SK-N-SH (cell line): ENCODE measurements around the gene PRCC. TPM values are rescaled to one million over a fixed set of nuclear protein-coding genes. Genes with fewer than 3 reads are reported as not detected.

Source experiments
- CTCF ChIA-PET: fragments of 300-600, 350-600 bp; formaldehyde crosslinking; extraction: SDS; loops from one replicate; lab custom pipeline; 2021; lab: Yijun Ruan, JAX
- POLR2A ChIA-PET: fragments of 350-600 bp; sonication (Branson Sonifier 250); formaldehyde crosslinking; extraction: SDS; loops from one replicate; lab custom pipeline; 2020; ENCODE audit warnings: antibody characterized with exemption, inconsistent platforms; lab: Yijun Ruan, JAX
- DNase-seq: peaks from one replicate; pipeline ENCODE4 v3.0.0; 2012
- H2AFZ ChIP-seq: fragments of 200-600 bp; sonication (generic); 2 replicates; pipeline ENCODE4 v1.8.1; 2016; ENCODE audit warnings: antibody characterized with exemption, mild to moderate bottlenecking, low read depth
- H3F3A ChIP-seq: fragments of 200-600 bp; sonication (generic); replicated peaks from 2 replicates; pipeline ENCODE3; 2016; ENCODE audit warnings: antibody characterized with exemption, mild to moderate bottlenecking; ENCODE audit not compliant: insufficient read depth
- H3K27ac ChIP-seq, 2 experiments: fragments of 200-500 bp in 1 of 2; fragments of 200-600 bp in 1 of 2; sonication (Bioruptor generic) in 1 of 2; sonication (generic), shearing (Covaris generic) in 1 of 2; 2 replicates each; pipeline versions ENCODE4 v1.5.1 to v1.6.1; 2014 to 2016; ENCODE audit warnings: low read depth in 2 of 2, inconsistent platforms in 1 of 2, low read length in 1 of 2, mild to moderate bottlenecking in 1 of 2, mixed read lengths in 1 of 2
- H3K27me3 ChIP-seq: fragments of 200-600 bp; sonication (generic), shearing (Covaris generic); 2 replicates; pipeline ENCODE4 v1.6.1; 2016; ENCODE audit warnings: mixed run types; ENCODE audit not compliant: insufficient read depth
- H3K36me3 ChIP-seq, 2 experiments: fragments of 200-500 bp in 1 of 2; fragments of 200-600 bp in 1 of 2; sonication (Bioruptor generic) in 1 of 2; sonication (generic) in 1 of 2; replicated peaks in 1 of 2; 2 replicates each; pipeline versions ENCODE3 to v1.5.1; 2014 to 2016; ENCODE audit warnings: low read length in 1 of 2, mild to moderate bottlenecking in 1 of 2; ENCODE audit not compliant: insufficient read depth in 2 of 2, control insufficient read depth in 1 of 2
- H3K4me1 ChIP-seq, 2 experiments: fragments of 200-500 bp in 1 of 2; fragments of 200-600 bp in 1 of 2; sonication (Bioruptor generic) in 1 of 2; sonication (generic), shearing (Covaris generic) in 1 of 2; 2 replicates each; pipeline versions ENCODE4 v1.5.1 to v1.6.1; 2014 to 2016; ENCODE audit warnings: low read depth in 1 of 2, low read length in 1 of 2, mixed run types in 1 of 2; ENCODE audit not compliant: insufficient read depth in 2 of 2, control insufficient read depth in 1 of 2
- H3K4me2 ChIP-seq: fragments of 200-600 bp; sonication (generic), shearing (Covaris generic); 2 replicates; pipeline ENCODE4 v1.6.1; 2017; ENCODE audit warnings: mixed run types
- H3K4me3 ChIP-seq, 2 experiments: fragments of 200-500 bp in 1 of 2; fragments of 200-600 bp in 1 of 2; sonication (Bioruptor generic) in 1 of 2; sonication (generic), shearing (Covaris generic) in 1 of 2; 2 replicates each; pipeline versions ENCODE4 v1.5.1 to v1.8.1; 2014 to 2016; ENCODE audit warnings: low read depth in 2 of 2, inconsistent platforms in 1 of 2, low read length in 1 of 2, mild to moderate bottlenecking in 1 of 2, mixed read lengths in 1 of 2, moderate library complexity in 1 of 2
- H3K79me2 ChIP-seq: fragments of 200-600 bp; sonication (generic); 2 replicates; pipeline ENCODE4 v1.8.1; 2017; ENCODE audit warnings: mild to moderate bottlenecking; ENCODE audit not compliant: insufficient read depth
- H3K9ac ChIP-seq: fragments of 200-600 bp; sonication (generic); 2 replicates; pipeline ENCODE4 v1.6.1; 2017; ENCODE audit warnings: mixed run types
- H3K9me2 ChIP-seq: fragments of 200-600 bp; sonication (generic); 2 replicates; pipeline ENCODE4 v1.6.1; 2017; ENCODE audit warnings: mixed run types
- H3K9me3 ChIP-seq: fragments of 200-600 bp; sonication (generic); 2 replicates; pipeline ENCODE4 v1.6.1; 2017; ENCODE audit warnings: mixed run types, mild to moderate bottlenecking, moderate library complexity
- H4K20me1 ChIP-seq: fragments of 200-600 bp; sonication (generic); 2 replicates; pipeline ENCODE4 v1.6.1; 2017; ENCODE audit warnings: mild to moderate bottlenecking, mixed run types; ENCODE audit not compliant: insufficient read depth
- FOXM1 ChIP-seq: IDR thresholded peaks from 2 replicates; pipeline ENCODE4 v1.4.0; 2012; ENCODE audit warnings: low read depth, mild to moderate bottlenecking
- RCOR1 ChIP-seq: fragments of 150-350 bp; IDR thresholded peaks from 2 replicates; pipeline ENCODE4 v1.6.1; 2017; ENCODE audit warnings: antibody characterized with exemption, low read length
- SIN3A ChIP-seq: IDR thresholded peaks from 2 replicates; pipeline ENCODE4 v1.6.1; 2012; ENCODE audit warnings: low read depth, mild to moderate bottlenecking, low read length, moderate library complexity, borderline replicate concordance
- SMC3 ChIP-seq: IDR thresholded peaks from 2 replicates; pipeline ENCODE4 v1.6.1; 2012; ENCODE audit warnings: low read depth, low read length, improper control_type of control experiment
- WGBS: methylation state at CpG from one replicate; pipeline ENCODE4 v1.1.6; 2017; ENCODE audit warnings: low lambda C conversion rate; 5-methylcytosine and 5-hydroxymethylcytosine counted together
- polyA plus RNA-seq, 3 experiments: library from polyadenylated mRNA; depleted of rRNA; stranded (reverse); fragments of >200 nt; gene quantifications; 2 replicates each; pipeline ENCODE4 v1.2.3, GENCODE V29; 2012
- TF ChIP-seq, protein P1 (sequence below): IDR thresholded peaks from 2 replicates; pipeline ENCODE4 v1.4.0; 2012; ENCODE audit warnings: low read depth, borderline replicate concordance
- TF ChIP-seq, protein P2 (sequence below): IDR thresholded peaks from 2 replicates; pipeline ENCODE4 v1.4.0; 2012; ENCODE audit warnings: low read depth

PRCC gene
- polyA plus RNA-seq, 1 of the 3 experiments (the other 2 are of a cell fraction): 39.2 TPM

DNA sequence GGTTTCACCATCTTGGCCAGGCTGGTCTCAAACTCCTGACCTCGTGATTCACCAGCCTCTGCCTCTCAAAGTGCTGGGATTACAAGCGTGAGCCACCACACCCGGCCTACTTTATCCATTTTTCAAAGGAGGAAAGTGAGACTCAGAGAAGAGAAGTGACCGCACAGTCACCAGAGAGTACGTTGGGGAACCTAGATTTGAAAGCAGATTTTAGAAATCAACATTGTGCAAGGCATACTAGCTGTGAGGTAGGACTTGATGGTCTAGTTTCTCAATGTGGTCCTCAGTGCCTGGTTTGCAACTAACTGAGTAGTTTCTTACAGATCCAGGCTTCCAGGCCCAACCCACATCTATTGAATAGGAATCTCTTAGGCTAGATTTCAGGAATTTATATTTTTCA lies 1.7 kb upstream of the PRCC start:
- H3K9me3 ChIP-seq: no peaks in the 10 kb centered on the region
- CTCF ChIA-PET: interaction anchor here (1.5 to 9.5 kb wide), 4 partner anchors 14 to 106 kb away, joined by 3 to 64 read pairs (median 14); partner anchors contain the start of genes HDGF, INSRR and NTRK1
- H3K9ac ChIP-seq: peak overlapping the region; percentile 82
- H3K79me2 ChIP-seq: peaks cover 45% of the 10 kb centered on the region
- POLR2A ChIA-PET: no interaction called here
- H3K4me3 ChIP-seq: peak overlapping the region in 1 of 2 experiments; percentile 75; a peak in 2 of 4 replicates
- TF ChIP-seq, protein P1, sequence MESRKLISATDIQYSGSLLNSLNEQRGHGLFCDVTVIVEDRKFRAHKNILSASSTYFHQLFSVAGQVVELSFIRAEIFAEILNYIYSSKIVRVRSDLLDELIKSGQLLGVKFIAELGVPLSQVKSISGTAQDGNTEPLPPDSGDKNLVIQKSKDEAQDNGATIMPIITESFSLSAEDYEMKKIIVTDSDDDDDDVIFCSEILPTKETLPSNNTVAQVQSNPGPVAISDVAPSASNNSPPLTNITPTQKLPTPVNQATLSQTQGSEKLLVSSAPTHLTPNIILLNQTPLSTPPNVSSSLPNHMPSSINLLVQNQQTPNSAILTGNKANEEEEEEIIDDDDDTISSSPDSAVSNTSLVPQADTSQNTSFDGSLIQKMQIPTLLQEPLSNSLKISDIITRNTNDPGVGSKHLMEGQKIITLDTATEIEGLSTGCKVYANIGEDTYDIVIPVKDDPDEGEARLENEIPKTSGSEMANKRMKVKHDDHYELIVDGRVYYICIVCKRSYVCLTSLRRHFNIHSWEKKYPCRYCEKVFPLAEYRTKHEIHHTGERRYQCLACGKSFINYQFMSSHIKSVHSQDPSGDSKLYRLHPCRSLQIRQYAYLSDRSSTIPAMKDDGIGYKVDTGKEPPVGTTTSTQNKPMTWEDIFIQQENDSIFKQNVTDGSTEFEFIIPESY: no peak
- no peak for TF ChIP-seq FOXM1
- TF ChIP-seq RCOR1: no peak
- peaks cover 8 to 10% of the 10 kb centered on the region in 2 experiments for H3K36me3 ChIP-seq
- H3K4me1 ChIP-seq: peaks cover 13 to 15% of the 10 kb centered on the region in 2 experiments; a peak in 3 of 4 replicates
- no peaks in the 10 kb centered on the region for H3F3A ChIP-seq
- WGBS: 95% methylated on average over 5 of the region's 5 CpGs
- peak overlapping the region in 1 of 2 experiments; percentile 88; a peak in 2 of 4 replicates for H3K27ac ChIP-seq
- no peak for DNase-seq
- H2AFZ ChIP-seq: peak overlapping the region; percentile 85
- peaks cover 2% of the 10 kb centered on the region; the same call in 1 of the 2 replicates for H4K20me1 ChIP-seq
- H3K27me3 ChIP-seq: no peaks in the 10 kb centered on the region
- H3K9me2 ChIP-seq: no peaks in the 10 kb centered on the region
- H3K4me2 ChIP-seq: peak overlapping the region; percentile 83

DNA sequence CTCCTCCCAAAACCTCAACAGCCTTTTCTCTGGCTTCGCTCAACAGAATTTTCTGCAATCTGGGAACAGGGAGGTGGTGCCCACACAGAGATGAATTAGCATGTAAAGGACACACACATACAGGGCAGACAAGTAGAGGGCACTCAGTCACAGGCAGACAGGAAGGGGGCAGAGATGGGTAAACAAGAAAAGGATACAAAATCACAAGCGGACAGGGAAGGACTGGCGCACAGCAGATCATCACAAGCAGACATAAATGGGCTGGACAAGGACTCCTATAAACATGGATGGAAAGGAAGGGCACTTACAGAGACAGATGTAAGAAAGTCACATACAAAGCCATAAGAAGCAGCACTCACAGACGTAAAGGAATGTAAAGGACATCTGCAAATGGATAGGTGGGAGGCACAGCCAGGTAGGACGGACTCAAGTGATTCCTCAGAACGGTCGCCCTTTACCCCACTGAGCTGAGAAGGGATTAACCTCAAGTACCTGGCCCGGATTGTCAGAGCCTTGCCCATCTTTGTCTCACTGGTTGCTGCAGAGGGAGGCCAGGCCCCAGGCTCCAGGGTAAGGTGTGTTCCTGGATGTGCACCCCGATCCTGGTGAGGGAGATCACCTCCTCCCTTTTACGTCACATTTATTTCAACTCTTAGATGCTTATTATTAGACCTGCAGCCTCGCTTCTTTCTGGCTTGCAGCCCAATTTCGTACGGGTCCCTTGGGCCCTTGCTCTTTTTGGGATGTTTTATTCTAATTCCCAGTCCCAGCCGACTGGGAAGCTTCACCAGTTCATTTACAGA lies 836 bp upstream of the PRCC start:
- Histone ChIP-seq H2AFZ (peak overlapping the region; percentile 85), H3K36me3 (peaks cover 15 to 16% of the 10 kb centered on the region in 2 experiments), H4K20me1 (peaks cover 9% of the 10 kb centered on the region; the same call in 1 of the 2 replicates), H3K4me1 (peaks cover 20 to 21% of the 10 kb centered on the region in 2 experiments; a peak in 3 of 4 replicates), H3K9ac (peak overlapping the region; percentile 82), H3F3A (no peaks in the 10 kb centered on the region), H3K79me2 (peaks cover 54% of the 10 kb centered on the region), H3K4me3 (peak overlapping the region; percentile 63 to 75), H3K27ac (peak overlapping the region; percentile 71 to 88), H3K9me2 (no peaks in the 10 kb centered on the region), H3K9me3 (no peaks in the 10 kb centered on the region), H3K27me3 (no peaks in the 10 kb centered on the region), H3K4me2 (peak overlapping the region; percentile 83)
- peak; percentile 3; the same call in 1 of the 2 replicates for TF ChIP-seq SMC3
- 0 out of 2 replicates have a peak, but pooled peaks have one; percentile 4 for TF ChIP-seq SIN3A
- TF ChIP-seq, protein P2, sequence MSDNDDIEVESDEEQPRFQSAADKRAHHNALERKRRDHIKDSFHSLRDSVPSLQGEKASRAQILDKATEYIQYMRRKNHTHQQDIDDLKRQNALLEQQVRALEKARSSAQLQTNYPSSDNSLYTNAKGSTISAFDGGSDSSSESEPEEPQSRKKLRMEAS: no peak
- ChIA-PET CTCF (interaction anchor here (0.7 to 9.5 kb wide), 16 partner anchors 15 to 409 kb away, joined by 3 to 64 read pairs (median 4); partner anchors contain the start of genes HDGF, INSRR, METTL25B and MRPL24), POLR2A (interaction anchor here (0.7 to 3.9 kb wide), 9 partner anchors 10 to 94 kb away, joined by 3 to 27 read pairs (median 4); partner anchors contain the start of genes HDGF, ISG20L2, METTL25B and MRPL24)
- WGBS: 14% methylated on average over 13 of the region's 14 CpGs
- DNase-seq: peak; percentile 47
